Measurements from ENCODE around the gene CYP26A1.

Gene CYP26A1

DNA sequence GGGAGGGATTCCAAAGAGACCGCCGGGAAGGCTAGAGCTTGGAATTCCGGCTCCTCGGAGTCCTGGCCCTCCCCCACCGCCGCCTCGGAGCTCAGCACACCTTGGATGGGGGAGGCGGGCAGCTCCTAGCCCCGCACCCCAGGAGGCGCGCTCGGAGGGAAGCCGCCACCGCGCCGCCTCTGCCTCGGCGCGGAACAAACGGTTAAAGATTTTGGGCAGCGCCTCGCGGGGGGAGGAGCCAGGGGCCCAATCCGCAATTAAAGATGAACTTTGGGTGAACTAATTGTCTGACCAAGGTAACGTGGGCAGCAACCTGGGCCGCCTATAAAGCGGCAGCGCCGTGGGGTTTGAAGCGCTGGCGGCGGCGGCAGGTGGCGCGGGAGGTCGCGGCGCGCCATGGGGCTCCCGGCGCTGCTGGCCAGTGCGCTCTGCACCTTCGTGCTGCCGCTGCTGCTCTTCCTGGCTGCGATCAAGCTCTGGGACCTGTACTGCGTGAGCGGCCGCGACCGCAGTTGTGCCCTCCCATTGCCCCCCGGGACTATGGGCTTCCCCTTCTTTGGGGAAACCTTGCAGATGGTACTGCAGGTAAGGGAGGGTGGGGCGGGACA, at the start of gene CYP26A1:
Gene CYP26A1 (plus strand): TSS at position 355 of the 608 bp plus-strand sequence. CDS start 42 bp downstream, at position 397.
- no peak for DNase-seq

DNA sequence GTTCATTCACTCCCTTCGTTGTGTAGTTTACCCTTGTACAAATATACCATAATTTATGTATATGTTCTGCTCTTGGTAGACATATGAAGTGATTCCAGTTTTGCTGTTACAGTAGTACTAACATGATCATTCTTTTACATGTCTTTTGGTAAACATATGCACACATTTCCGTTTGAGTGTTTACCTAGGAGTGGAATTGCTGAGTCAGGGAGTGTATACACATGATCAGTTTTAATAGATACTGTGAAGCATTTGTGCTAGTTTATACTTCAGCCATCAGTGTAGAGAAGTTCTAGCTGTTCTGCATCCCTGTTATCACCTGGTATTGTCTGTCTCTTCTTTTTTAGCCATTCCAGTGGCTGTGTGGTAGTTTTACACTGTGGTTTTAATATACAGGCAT, 47.6 kb upstream of the CYP26A1 start:
- no peak for DNase-seq

- no peak for DNase-seq
Observed at GRCh38 chr10:93027508-93027907, 46.2 kb upstream of the CYP26A1 start.

DNA sequence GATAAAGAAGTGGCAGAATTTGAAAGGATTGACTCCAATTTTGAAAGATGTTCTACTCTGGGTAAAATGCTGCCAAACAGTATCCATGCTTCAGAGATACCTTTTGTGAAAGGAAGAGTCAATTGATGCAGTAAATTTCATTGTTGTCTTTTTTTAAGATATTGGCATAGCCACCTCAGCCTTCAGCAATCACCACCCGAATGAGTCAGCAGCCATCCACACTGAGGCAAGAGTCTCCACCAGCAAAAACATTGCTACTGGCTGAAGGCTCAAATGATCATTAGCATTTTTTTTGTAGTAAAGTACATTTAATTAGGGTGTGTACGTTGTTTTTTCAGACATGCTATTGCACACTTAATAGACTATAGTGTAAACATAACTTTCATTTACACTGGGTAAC, 44.8 kb upstream of the CYP26A1 start:
- DNase-seq: no peak

DNA sequence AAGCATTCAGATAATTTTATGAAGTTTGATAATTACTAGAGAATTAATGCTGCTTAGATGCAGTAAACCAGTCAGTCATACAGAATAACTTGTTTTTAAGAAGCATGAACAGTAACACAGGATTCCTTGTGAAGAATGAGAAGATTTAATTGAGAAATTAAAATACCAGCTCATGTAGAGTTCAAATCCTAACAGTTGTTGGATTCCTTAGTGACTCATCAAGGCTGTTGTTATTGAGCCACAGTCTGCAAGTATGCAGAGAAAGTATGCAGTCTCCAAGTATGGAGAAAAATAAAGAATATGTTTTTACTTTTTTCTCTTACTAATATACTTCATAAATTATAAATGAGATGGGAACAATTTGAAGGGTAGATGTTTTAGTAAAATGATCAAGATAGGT, 43.3 kb upstream of the CYP26A1 start:
- no peak for DNase-seq

GRCh38 chr10:93032105-93032808, 41.4 kb upstream of the CYP26A1 start:
- DNase-seq: peak; percentile 1

DNA sequence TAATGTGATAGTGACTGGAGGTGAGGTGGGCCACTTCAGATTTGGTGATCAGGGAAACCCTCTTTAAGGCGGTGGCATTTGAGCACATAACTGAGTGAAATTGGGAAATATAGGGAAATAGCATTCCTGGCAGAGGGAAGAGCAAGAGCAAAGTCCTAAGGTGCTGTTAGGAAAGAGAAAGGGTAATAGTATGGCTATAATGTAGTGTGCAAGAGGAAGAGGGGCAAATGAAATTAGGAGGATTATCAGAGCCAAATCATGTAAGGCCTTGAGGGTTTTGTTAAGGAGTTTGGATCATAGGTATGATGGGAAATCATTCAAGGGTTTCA, 40.9 kb upstream of the CYP26A1 start:
- DNase-seq: no peak

- no peak for DNase-seq
Observed at GRCh38 chr10:93034426-93034825, 39.3 kb upstream of the CYP26A1 start.

DNA sequence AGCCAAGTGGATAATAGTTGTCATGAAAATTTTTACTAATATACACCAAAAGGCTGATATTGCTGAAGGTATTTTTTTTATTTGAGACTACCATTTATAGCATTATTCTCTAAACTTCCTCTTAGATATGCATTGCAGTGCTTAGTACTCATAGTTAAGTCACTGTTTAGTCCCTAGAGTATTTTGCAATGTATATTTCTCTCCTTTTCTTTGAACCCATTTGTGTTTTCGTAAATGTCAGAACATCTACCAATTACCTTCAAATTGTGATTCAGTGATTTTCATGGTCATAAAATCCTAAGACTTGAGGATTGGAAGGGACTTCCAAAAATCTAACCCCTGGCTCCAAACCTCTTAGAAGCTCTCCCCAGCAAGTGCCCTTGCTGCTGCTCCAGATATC, 34.6 kb upstream of the CYP26A1 start:
- DNase-seq: no peak

GRCh38 chr10:93039721-93040120, 34.0 kb upstream of the CYP26A1 start:
- peak; percentile 18 for DNase-seq

GRCh38 chr10:93054486-93054885, 19.2 kb upstream of the CYP26A1 start:
- DNase-seq: no peak

- DNase-seq: no peak
Observed at GRCh38 chr10:93058139-93058538, 15.6 kb upstream of the CYP26A1 start.

GRCh38 chr10:93059975-93060886, 13.5 kb upstream of the CYP26A1 start, which contains the start of gene CYP26C1:
CYP26C1 (plus strand) TSS chr10:93060798; CDS start chr10:93061264, 466 bp downstream.
- DNase-seq: no peak

DNA sequence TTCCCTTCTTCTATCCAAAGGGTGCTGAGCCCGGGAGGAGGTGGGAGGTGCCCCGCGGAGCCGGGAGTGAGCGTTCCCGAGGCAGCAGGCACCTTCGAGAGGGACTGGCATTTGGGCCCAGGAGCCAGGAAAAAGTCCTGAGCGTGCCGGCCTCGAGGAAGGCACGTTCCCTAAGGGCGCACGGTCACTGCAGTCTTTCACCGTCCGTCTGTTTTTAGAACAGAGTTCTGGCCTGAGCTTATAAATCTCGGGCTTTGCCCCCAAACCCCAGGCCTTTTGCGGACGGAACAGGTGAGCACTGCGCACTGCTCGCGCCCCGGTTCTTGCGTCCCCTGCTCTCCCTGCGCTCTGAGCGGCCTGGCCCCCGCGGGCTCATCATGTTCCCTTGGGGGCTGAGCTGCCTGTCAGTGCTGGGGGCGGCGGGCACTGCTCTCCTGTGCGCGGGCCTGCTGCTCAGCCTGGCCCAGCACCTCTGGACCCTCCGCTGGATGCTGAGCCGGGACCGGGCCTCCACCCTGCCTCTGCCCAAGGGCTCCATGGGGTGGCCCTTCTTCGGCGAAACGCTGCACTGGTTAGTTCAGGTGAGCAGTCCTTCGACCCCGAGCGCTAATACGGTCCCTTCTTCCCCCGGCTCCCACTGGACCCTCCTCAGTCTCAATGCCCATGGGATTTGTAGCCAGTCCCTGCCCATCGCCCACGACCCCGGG, 12.7 kb upstream of the CYP26A1 start:
- no peak for DNase-seq

GRCh38 chr10:93061594-93062513, 11.8 kb upstream of the CYP26A1 start:
- no peak for DNase-seq

GRCh38 chr10:93062514-93063143, 11.1 kb upstream of the CYP26A1 start:
- DNase-seq: no peak

- no peak for DNase-seq
Observed at GRCh38 chr10:93063144-93063976, 10.3 kb upstream of the CYP26A1 start.

- DNase-seq: no peak
Observed at GRCh38 chr10:93063977-93064660, 9.6 kb upstream of the CYP26A1 start.

DNA sequence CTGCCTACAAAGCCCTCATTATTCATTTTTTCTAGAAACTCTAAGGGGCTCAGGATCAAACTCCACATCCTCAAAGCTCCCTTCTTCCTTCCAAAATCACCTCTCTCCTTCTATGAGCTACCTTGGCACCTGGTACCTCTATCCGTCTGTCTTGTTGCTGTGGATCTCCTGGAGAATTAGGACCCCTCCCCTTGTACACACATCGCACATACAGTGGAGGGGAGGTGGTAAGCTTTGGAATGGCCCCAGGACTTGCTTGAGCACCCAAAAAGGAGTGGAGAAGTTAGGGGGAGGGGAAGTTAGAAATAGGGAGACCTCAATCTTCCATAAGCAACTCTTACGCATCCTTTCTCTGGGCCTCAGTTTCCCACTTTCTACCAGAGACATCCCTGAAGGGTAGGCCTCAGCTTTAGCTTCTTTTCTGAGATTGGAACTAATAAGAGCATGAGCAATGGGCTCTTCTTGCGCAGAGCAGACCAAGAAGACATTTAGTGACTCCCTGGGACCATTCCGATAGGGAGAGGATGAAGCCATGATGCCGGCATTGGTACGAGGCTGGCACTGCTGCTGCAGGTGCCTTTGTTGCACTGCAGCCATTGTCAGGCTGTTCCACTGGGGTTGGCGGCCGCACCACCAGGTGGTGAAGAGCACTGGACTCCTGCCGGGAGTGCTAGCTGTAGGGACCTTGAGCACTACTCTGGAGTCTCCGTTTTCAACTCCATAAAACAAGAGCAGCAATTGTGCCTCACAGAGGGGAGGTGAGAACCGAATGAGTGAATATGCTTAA, 8.6 kb upstream of the CYP26A1 start:
- no peak for DNase-seq

Data from NCI-H1694 treated with DMSO at 0.1 percent for 48 hours (cell line).